GM12864 (cell line): ENCODE data around the gene MCTP1.

ENCODE experiments used
- DNase-seq: peaks from one replicate; pipeline ENCODE4 v3.0.0-alpha.2; 2011; ENCODE audit warnings: low read depth
- H3K4me3 ChIP-seq: 2 replicates; pipeline ENCODE4 v1.5.1; 2011; ENCODE audit warnings: mild to moderate bottlenecking, low read depth, low read length, control low read depth
- CTCF ChIP-seq: IDR thresholded peaks from 2 replicates; pipeline ENCODE4 v1.5.1; 2011; ENCODE audit warnings: low read depth, mild to moderate bottlenecking, moderate library complexity, low read length, control low read depth, inconsistent platforms; ENCODE audit errors: missing control alignments

Gene MCTP1

GRCh38 chr5:94682814-94683520 is 601.9 kb downstream of the MCTP1 start:
- no peak for TF ChIP-seq CTCF
- H3K4me3 ChIP-seq: no peak overlapping the region
- DNase-seq: no peak

- no peak for DNase-seq
- no peak for TF ChIP-seq CTCF
- no peak overlapping the region for H3K4me3 ChIP-seq
These were observed 608.8 kb downstream of the MCTP1 start for GRCh38 chr5:94675965-94676618.

GRCh38 chr5:94674490-94675382 is 610.2 kb downstream of the MCTP1 start:
- H3K4me3 ChIP-seq: no peak overlapping the region
- DNase-seq: no peak
- no peak for TF ChIP-seq CTCF

- no peak for DNase-seq
- TF ChIP-seq CTCF: no peak
- no peak overlapping the region for H3K4me3 ChIP-seq
These were observed 612.1 kb downstream of the MCTP1 start for GRCh38 chr5:94672746-94673145.

GRCh38 chr5:94670726-94671125 is 614.2 kb downstream of the MCTP1 start:
- no peak overlapping the region for H3K4me3 ChIP-seq
- DNase-seq: no peak
- no peak for TF ChIP-seq CTCF

GRCh38 chr5:94667937-94668336 is 617.0 kb downstream of the MCTP1 start:
- TF ChIP-seq CTCF: no peak
- H3K4me3 ChIP-seq: no peak overlapping the region
- no peak for DNase-seq
